Measurements from ENCODE around the gene DTNBP1. TPM values are rescaled to one million over a fixed set of nuclear protein-coding genes. Genes with fewer than 3 reads are reported as not detected.

Gene DTNBP1
- total and polyA plus RNA-seq, 5 experiments from 2014 or later: 23.1 to 41.5 (median 32.5) TPM

- ATAC-seq (no peak), DNase-seq (no peak)
- no peak overlapping the region for H3K4me3 Mint-ChIP-seq
- peak overlapping the region in 2 of 10 donors; percentile 8 to 44 for H3K27ac Mint-ChIP-seq
- POLR2A ChIA-PET: no interaction called here
- no peaks in the 10 kb centered on the region for H3K9me3 Mint-ChIP-seq
- no peaks in the 10 kb centered on the region for H3K27me3 Mint-ChIP-seq
- peaks cover 42 to 71% (median 62%) of the 10 kb centered on the region in 4 donors for H3K4me1 Mint-ChIP-seq
- peaks cover 0 to 21% (median under 1%) of the 10 kb centered on the region in 3 donors for H3K36me3 Mint-ChIP-seq
These were observed 182.3 kb downstream of the DTNBP1 start for GRCh38 chr6:15480525-15480924.

DNA sequence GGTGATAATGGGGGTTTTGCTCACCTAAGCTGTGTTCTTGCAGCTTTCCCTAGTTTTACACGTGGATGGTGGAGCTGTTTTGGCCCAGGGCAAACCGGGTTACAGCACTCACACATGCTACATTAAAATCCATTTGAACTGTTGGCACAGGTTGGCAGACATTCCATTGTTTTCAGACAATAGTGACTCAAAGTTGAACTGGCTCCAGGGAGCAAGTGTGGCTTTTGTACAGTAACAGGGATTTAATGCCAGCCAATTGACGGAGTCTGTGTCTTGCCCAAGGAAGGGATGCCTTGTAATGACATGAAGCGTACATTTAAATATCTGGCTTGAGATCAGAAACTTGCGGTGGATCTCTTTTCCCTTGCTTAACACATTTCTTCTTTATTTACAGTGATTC, 183.1 kb downstream of the DTNBP1 start:
- Mint-ChIP-seq H3K4me1 (peaks cover 43 to 72% (median 68%) of the 10 kb centered on the region in 4 donors), H3K36me3 (peaks cover 0 to 28% (median 8%) of the 10 kb centered on the region in 3 donors), H3K27me3 (no peaks in the 10 kb centered on the region), H3K9me3 (no peaks in the 10 kb centered on the region), H3K27ac (peak overlapping the region in 2 of 10 donors; percentile 8 to 45), H3K4me3 (no peak overlapping the region)
- POLR2A ChIA-PET: no interaction called here
- no peak for DNase-seq
- no peak for ATAC-seq

GRCh38 chr6:15477746-15478145, 185.1 kb downstream of the DTNBP1 start:
- ATAC-seq (no peak), DNase-seq (no peak)
- no peak overlapping the region for H3K4me3 Mint-ChIP-seq
- H3K27ac Mint-ChIP-seq: no peak overlapping the region
- no peaks in the 10 kb centered on the region for H3K27me3 Mint-ChIP-seq
- POLR2A ChIA-PET: no interaction called here
- no peaks in the 10 kb centered on the region for H3K9me3 Mint-ChIP-seq
- peaks cover 42 to 69% (median 62%) of the 10 kb centered on the region in 4 donors for H3K4me1 Mint-ChIP-seq
- H3K36me3 Mint-ChIP-seq: peaks cover 0 to 45% (median 9%) of the 10 kb centered on the region in 3 donors

- Mint-ChIP-seq H3K9me3 (no peaks in the 10 kb centered on the region), H3K36me3 (peaks cover 0 to 53% (median 14%) of the 10 kb centered on the region in 3 donors), H3K27ac (peak overlapping the region in 1 of 10 donors; percentile 1), H3K4me3 (no peak overlapping the region), H3K4me1 (peaks cover 42 to 70% (median 65%) of the 10 kb centered on the region in 4 donors), H3K27me3 (no peaks in the 10 kb centered on the region)
- DNase-seq: no peak
- POLR2A ChIA-PET: interaction anchor here (0.7 kb wide), 1 partner anchor 137 kb away, joined by 6 read pairs; no protein-coding TSS in a partner anchor
- ATAC-seq: no peak
These were observed 186.0 kb downstream of the DTNBP1 start for GRCh38 chr6:15476631-15477380.

- POLR2A ChIA-PET: no interaction called here
- peaks cover 0 to 53% (median 14%) of the 10 kb centered on the region in 3 donors for H3K36me3 Mint-ChIP-seq
These were observed 187.0 kb downstream of the DTNBP1 start for GRCh38 chr6:15475872-15476271.

DNA sequence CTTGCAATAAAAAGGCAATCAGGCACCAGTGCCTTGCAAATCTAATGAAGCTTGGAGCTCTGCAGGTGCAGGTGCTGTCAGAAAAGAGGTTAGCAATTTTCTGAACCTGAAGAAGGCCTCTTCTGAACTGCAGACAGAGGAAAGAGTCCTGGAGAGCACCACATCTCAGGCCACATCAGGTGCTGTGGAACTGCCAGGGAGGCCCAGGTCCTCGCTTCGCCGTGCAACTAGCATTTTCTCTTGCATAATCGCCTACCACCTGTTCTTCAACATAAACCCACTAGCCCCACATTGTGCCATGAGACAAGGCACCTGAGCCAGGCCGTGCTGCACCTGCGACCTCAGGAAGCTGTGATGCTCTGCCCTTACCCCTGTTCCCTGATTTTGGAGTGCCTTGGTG, 187.6 kb downstream of the DTNBP1 start:
- Mint-ChIP-seq H3K4me1 (peaks cover 31 to 54% (median 49%) of the 10 kb centered on the region in 4 donors), H3K27me3 (no peaks in the 10 kb centered on the region), H3K27ac (peak overlapping the region in 7 of 10 donors; percentile 6 to 68 (median 32)), H3K4me3 (no peak overlapping the region), H3K9me3 (no peaks in the 10 kb centered on the region), H3K36me3 (peaks cover 0 to 53% (median 14%) of the 10 kb centered on the region in 3 donors)
- ATAC-seq (no peak), DNase-seq (no peak)
- POLR2A ChIA-PET: no interaction called here

More at GRCh38 chr6:15475872-15476271, 187.0 kb downstream of the DTNBP1 start:
- no peaks in the 10 kb centered on the region for H3K9me3 Mint-ChIP-seq
- peaks cover 35 to 60% (median 55%) of the 10 kb centered on the region in 4 donors for H3K4me1 Mint-ChIP-seq
- no peaks in the 10 kb centered on the region for H3K27me3 Mint-ChIP-seq
- DNase-seq (no peak), ATAC-seq (no peak)
- H3K27ac Mint-ChIP-seq: peak overlapping the region in 1 of 10 donors; percentile 6
- no peak overlapping the region for H3K4me3 Mint-ChIP-seq

DNA sequence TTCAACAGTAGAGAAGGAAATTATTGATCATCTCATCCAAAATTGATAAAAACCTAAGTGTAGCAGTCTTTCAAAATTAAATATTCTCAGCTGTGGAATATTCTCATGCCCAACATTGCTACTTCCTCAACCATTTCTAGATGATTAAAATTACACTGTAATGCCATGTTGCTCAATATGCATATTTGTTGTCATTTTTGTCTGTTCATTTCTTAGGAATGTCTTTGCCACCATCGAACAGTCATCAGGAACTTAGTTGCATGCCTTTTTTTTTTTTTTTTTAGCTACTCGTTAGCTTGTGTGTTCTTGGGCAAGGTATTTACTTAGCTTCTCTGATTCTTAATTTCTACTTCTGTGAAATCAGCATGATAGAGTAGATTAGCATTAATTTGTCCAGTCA, 188.6 kb downstream of the DTNBP1 start:
- Mint-ChIP-seq H3K4me1 (peaks cover 24 to 44% (median 39%) of the 10 kb centered on the region in 4 donors), H3K27me3 (no peaks in the 10 kb centered on the region), H3K27ac (peak overlapping the region in 1 of 10 donors; percentile 32), H3K9me3 (no peaks in the 10 kb centered on the region), H3K36me3 (peaks cover 0 to 53% (median 14%) of the 10 kb centered on the region in 3 donors), H3K4me3 (no peak overlapping the region)
- ATAC-seq (no peak), DNase-seq (no peak)
- POLR2A ChIA-PET: no interaction called here

DNA sequence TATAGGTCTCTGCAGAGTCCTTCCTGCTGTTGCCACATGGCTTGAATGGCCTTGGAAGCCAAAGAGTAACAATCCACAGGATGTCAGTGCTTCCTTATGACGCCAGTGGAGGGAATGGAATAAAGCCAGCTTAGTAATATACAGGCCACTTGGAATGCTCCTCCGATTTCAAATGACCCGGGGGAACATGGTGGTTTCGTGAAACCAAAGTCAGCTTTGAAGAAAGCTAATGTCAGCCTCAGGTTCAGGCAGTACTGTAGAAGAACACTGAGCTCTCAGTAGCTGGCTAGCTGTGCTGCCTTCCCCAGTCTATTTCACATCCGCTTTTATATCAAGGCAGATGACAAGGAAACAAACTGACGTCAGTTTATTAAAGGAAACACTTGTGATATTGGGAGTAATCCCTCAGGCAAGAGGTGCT, 189.1 kb downstream of the DTNBP1 start:
- Mint-ChIP-seq H3K27ac (peak overlapping the region in 2 of 10 donors; percentile 29 to 32), H3K4me3 (no peak overlapping the region), H3K27me3 (no peaks in the 10 kb centered on the region), H3K36me3 (peaks cover 0 to 52% (median 15%) of the 10 kb centered on the region in 3 donors), H3K4me1 (peaks cover 21 to 39% (median 35%) of the 10 kb centered on the region in 4 donors), H3K9me3 (no peaks in the 10 kb centered on the region)
- ATAC-seq: no peak
- POLR2A ChIA-PET: no interaction called here
- DNase-seq: no peak

- H3K27ac Mint-ChIP-seq: no peak overlapping the region
- no peak overlapping the region for H3K4me3 Mint-ChIP-seq
- peaks cover 0 to 56% (median 20%) of the 10 kb centered on the region in 3 donors for H3K36me3 Mint-ChIP-seq
- POLR2A ChIA-PET: no interaction called here
- no peaks in the 10 kb centered on the region for H3K27me3 Mint-ChIP-seq
- H3K9me3 Mint-ChIP-seq: no peaks in the 10 kb centered on the region
- ATAC-seq (no peak), DNase-seq (no peak)
- peaks cover 21 to 37% (median 34%) of the 10 kb centered on the region in 4 donors for H3K4me1 Mint-ChIP-seq
These were observed 189.7 kb downstream of the DTNBP1 start for GRCh38 chr6:15473174-15473573.
